Myocyte (in vitro differentiated cells): ENCODE measurements around the gene WDR86. TPM values are rescaled to one million over a fixed set of nuclear protein-coding genes. Genes with fewer than 3 reads are reported as not detected.

ENCODE experiments used
- microRNA-seq: library from miRNA; unstranded; fragments of <30 nt; microRNA quantifications from one replicate; pipeline ENCODE4, GENCODE V29; 2016
- total RNA-seq: library from RNA; depleted of rRNA; stranded (reverse); fragments of >200 nt; gene quantifications from 2 replicates; pipeline ENCODE4 v1.2.3, GENCODE V29; 2014

WDR86 gene
- total RNA-seq, 1 donor from 2014 or later, result not detected

Small RNAs within 50 kb of the gene (microRNA-seq; reads per million reads assigned to microRNA genes)
- not detected for gene MIR3907

Other genes starting within 250 kb of the WDR86 start
- not detected in 2 replicates for gene GBX1, start 242.3 kb downstream of the WDR86 start, total RNA-seq
- 0.99 TPM in 1 of 2 replicates, not detected in the other for gene ASB10, start 222.8 kb downstream of the WDR86 start, total RNA-seq
- gene H2BK1, start 199.6 kb downstream of the WDR86 start, total RNA-seq, result not detected in 2 replicates
- 102 and 105 TPM in 2 replicates for gene ABCF2, start 182.8 kb downstream of the WDR86 start, total RNA-seq
- gene CHPF2, start 177.6 kb downstream of the WDR86 start, total RNA-seq, result 136 and 142 TPM in 2 replicates
- gene SMARCD3, start 161.3 kb downstream of the WDR86 start, total RNA-seq, result 251 and 274 TPM in 2 replicates
- gene NUB1, start 68.2 kb downstream of the WDR86 start, total RNA-seq, result 60.7 and 61.8 TPM in 2 replicates
- 0.16 TPM in 1 of 2 replicates, not detected in the other for gene CRYGN, start 30.1 kb upstream of the WDR86 start, total RNA-seq
- gene RHEB, start 109.9 kb upstream of the WDR86 start, total RNA-seq, result 106 and 114 TPM in 2 replicates